ENCODE data around the gene PDE2A.
"Not testable (repeated sequence)": the region's sequence is repeated elsewhere in the genome, so short reads cannot be mapped to it uniquely, and the experiment has no call there.

Gene PDE2A

DNA sequence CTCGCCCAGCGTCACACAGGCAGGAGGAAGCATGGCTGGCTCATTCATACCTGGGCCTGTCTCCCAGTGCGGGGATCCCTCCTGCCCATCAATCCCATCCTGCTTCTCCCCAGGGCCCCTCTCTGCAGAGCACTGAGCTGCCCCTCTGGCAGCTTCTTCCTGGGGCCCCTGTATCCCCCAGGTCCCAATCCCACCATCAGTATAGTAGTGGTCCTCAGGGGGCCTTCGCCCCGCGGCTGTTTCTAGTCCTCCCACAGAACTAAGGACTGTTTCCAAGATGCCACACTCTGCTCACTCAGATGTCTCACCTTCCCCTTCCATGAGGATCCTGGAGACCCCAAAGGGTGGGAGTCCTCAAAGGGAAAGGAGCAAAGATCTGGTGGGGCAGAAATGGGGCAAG, 97.6 kb downstream of the PDE2A start:
- DNase-seq: no peak

DNA sequence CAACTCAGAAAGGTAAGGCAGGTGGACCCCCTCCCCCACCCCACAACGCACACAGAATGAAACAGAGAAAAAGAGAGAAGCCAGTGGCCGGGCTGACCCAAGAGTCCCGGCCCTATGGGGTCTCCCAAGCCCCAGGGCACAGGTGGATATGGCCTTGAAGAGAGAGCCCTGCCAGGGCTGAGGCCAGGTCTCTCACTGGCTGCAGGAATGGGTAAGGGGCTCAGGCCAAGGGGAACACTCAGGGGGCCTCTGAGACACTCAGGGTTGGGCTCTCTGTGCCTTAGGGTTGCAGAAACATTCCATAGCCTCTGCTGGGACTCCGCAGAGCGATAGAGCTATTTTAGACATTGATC, 98.0 kb downstream of the PDE2A start:
- no peak for DNase-seq

DNA sequence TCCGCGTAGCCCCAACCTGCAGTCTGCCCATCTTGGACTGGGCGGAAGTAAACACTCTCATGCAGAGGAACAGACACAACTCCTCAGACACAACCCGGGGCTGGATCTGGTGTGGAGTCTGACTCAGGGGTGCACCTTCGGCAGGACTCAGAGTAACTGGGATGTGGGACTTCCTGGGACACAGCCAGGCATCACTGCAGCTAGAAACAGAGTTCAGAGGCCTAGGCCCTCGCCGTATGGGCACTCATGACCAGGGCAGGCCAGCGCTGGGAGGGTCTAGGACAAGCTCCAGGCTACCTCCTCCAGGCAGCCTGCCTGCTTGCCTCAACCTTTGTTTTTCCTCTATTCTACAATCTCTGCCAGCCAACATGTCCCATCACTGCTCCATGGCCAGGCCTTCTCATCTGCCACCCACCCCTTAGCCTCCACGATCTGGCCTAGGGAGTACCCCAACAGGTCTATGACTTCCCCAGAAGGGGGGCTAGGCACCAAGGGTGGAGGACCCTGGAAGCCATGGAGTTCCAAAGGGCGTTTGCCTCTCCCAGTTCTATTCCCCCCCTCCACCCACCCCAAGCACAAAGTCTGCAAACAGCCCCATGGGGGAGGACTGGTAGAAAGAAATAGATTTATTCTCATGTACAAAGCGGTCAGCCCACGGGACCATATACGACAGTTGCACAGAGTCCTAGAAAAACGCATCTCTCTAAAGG, 98.5 kb downstream of the PDE2A start:
- DNase-seq: no peak

DNA sequence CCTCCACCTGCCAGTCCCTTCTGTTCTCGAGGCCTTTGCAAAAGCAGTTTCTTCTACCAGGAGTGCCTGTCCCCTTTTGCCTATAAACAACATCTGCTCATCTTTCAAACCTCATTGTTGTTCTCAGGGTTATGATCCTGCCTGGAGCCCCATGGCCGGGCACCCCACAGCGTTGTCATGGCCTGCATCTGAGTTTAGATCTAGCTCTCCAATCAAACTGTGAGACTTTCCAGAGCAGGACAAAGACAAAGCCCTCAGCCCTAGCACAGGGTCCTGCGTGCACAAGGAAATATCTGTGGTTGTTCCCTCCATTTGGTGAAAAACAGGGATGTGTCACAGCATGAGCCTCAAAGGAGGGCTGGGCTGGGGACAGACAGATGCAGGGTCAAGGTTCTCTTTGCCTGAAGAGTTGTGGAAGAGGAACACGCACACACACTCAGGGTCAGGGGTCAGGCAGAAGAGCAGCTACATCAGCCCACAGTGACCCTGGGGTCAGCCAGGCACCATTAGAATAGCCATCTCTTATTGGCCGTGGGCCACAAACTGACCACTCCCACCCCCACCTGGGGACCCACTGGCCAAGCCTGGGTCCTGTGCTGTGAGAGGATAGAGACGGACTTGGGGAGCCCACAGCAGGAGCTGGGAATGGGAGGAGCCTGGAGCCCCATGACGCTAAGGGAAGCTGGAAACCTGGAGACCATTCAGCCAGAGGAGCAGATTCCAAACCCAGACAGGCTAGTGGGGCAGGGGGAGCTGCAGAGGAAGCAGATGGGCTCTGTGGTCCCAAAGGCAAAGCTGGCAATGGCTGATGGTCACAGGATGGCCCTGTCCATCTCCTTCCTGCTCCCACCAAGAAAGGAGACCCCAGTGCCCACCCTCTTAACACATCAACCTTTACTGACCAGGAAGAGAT, 99.4 kb downstream of the PDE2A start:
- no peak for DNase-seq

DNA sequence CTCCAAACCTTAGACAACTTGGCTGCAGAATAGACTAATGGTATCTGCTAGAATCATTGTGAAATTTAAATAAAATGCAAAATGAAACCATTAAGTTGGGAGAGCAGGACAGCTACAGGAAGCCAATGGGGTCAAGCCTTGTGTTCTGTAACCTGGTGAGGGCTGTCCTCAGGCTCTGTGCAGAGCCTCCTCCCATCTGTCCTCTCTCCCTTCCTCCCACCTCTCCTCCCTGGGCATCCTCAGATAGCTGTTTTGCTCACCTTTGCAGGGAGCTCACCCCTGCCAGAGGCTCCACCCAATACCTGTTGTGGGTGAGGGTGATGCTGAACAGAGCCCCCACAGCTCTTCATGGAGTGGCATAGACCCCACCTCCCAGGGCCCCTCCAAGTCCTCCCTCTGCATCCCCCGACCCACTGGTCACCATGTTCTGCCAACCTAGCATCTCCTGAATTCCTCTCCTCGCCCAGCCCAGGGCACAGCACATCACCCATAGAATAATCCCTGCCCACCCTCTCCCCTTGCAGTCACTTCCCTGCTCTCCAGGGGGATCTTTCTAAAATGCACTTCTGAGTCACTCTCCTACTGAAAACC, 100.3 kb downstream of the PDE2A start:
- DNase-seq: no peak

DNA sequence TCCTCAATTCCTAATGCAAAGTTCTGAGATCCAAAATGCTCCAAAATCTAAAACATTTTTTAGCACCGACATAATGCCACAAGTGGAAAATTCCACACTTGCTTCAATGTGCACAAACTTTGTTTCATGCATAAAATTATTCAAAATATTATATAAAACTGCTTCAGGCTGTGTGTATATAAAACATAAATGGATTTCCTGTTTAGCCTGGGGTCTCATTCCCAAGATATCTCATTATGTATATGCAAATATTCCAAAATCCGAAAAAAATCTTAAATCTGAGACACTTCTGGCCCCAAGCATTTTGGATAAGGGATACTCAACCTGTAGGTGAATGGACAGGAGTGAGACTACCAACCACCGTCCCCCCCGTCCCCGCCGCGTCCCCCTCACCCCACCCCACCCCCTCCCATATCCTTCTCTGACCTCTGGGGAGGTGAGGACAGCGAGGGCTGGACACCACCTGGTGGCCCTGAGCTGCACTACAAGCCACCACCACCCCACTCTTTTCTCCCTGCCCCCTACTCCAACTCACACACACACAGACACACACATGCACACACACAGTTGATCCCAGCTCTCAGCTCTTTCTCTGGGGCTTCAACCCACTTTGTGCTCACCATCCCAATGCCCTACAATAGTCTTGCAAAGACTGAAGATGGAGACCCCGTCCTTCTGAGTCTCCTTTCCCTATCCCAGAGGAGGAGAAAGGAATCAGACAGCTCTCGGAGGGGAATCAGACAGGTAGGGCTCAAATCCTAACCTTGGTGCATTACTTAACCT, 101.0 kb downstream of the PDE2A start:
- no peak for DNase-seq

DNA sequence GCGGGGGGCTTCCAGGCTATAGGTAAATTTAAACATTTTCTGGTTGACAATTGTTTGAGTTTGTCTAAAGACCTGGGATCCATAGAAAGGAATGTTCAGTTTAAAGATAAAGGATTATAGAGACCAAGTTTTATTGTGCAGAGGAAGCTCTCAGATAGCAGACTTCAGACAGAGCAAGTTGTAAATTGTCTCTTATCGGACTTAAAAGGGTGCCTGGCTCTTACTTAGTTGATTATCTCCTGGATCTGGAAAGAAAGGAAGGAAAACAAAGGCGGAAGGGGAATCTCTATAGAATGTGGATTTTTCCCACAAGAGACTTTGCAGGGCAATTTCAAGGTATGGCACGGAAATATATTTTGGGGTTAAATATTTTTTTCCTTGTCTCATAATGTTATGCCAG, 101.7 kb downstream of the PDE2A start:
- DNase-seq: not testable (repeated sequence)

DNA sequence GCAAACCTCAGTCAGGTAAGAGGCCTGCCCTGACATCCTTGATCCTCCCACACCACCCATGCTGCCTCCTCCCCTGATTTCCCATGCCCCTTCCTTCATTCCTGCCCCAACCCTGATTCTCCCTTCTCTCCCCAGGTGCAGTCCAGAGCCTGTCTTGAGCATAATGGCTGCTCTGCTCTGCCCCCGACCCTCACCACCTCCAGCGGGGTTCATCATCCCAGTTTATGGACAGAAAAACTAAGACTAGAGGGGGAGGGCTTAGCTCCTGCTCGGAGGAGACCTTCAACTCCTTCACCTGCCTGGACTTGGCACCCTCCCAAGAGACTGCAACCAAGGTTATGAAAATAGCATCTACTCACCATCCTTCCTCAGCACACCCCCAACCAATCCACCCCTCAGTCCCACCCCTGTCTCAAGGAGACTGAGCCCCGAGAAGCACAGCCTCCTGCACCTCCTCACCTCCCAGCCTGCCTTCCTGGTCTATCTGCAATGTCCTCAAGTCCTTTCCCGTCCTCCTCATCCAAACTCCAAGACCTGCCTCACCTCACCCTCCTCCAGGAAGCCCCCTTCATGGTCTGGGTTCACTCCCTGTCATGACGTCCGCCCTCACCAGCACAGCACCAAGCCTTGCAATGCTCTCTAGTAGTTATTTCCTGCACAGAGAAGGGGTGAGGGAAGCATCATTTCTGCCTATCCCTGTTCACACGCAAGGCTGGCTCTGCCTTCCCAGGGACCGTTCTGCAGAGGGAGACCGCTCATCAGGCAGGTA, 103.1 kb downstream of the PDE2A start:
- DNase-seq: no peak

DNA sequence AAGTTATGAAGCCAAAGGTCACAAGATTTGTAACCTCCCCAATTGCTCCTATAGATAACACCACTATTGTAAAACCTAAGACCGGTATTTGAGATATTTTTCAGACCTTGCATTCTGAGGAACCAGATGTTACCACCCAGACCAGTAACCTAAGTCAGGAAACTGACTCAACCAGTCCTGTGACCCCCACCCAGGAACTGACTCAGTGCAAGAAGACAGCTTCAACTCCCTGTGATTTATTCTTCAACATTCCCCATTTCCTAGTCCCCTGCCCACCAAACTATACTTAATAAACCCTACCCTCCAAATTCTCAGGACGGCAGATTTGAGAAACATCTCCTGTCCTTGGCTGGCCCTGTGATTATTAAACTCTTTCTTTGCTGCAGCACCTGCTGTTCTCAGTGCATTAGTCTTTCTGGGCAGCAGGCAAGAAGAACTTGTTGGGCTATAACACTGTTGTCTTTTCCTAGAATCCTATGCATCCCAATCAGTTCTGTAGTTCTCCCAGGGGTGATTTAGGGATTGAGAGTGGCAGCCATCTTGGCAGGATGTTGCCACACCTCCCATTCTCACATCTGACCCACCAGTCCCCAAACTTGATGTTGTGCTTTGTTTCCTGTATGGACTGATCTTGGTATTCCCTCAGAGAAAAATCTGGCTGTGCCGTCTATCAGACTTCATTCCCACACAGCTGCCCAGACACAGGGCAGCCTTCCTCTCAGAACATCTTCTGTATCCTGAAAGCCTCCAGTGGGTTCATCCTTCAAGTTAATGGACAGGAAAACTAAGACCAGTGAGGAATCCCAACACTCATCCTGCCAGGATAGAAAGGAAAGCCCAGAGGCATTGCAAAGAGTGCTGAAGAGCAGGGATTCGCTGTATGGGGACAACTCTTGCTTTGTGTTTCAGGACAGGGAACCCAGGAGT, 104.0 kb downstream of the PDE2A start:
- DNase-seq: no peak

DNA sequence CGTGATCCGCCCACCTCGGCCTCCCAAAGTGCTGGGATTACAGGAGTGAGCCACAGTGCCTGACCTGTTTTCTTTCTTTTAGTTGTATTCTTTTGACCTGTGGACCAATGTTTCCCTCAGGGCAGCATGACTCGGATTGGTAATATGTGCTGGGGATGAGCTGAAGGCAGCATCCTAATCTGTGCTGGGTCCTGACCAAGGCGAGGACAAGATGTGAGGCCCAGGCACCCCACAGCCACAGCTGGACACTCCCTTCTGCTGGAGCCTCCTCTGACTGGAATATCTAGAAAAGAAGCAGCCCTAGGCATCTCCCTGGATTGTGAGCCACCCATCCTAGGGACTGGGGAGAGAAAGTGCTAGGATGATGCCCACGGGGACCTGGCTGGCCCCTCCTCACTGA, 105.4 kb downstream of the PDE2A start:
- no peak for DNase-seq

DNA sequence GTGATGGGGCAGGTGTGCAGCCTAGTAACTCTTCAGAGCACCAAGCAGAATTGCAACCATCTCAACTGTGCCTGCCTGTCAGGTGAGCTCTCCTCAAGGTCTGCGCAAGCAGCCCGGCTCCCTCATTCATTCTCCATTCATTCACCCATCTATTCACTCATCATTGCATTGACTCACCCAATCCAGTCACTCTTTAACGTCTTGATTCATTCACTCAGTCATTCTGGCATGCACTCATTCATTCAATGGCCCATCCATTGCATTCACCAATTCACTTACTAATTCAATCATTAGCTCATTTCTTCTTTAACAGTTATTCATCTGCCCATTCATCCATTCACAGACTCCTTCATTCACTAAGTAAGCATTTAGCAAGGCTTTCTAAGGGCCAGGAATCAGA, 111.8 kb downstream of the PDE2A start:
- DNase-seq: no peak

DNA sequence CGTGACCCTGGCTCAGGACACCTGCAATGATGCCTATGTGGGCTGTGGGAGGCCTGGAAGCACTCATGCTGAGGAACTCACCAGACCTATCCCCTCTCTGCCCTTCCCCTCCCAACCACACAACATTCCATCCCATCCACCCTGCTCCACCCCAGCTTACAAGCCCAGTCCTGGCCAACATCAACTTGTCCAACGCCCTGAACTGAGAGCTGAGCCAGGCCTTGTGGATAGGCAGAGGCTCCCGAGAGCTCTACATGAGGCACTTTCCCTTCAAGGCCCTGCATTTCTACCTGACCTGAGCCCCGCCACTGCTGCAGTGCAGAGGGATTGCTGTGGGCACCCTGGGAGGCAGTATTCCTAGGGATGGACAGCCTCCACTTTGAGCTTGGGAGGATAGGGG, 112.4 kb downstream of the PDE2A start:
- no peak for DNase-seq

DNA sequence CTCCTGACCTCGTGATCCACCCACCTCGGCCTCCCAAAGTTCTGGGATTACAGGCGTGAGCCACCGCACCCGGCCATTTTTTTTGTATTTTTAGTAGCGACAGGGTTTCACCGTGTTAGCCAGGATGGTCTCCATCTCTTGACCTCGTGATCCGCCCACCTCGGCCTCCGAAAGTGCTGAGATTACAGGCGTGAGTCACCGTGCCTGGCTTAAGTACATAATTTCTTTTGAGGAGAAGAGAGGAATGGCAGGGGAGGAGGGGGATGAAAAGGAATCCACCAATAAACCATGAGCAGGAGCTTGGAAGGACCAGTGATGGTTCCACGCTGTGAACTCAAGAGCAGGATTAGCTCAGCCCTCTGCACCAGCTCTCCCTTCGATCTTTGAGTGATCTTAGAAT, 113.4 kb downstream of the PDE2A start:
- not testable (repeated sequence) for DNase-seq

DNA sequence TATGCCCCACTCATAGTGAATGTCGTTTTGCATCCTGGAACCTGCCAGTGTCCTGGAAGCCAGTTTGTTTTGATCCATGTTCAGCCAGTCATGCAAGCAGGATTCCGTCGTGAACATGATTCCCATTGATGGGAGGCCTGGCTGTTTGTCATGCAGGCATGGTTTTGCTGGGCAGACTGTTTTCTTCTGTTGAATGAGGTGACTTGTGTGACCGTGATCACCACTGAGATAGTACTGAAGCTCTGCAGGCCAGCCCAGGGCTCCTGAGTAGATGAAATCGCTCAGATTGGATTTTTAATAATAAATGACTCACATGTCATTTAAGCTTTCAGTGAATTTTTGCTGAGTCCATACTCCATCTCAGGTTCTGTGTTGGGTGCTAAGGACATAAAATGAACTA, 117.8 kb downstream of the PDE2A start:
- DNase-seq: no peak

DNA sequence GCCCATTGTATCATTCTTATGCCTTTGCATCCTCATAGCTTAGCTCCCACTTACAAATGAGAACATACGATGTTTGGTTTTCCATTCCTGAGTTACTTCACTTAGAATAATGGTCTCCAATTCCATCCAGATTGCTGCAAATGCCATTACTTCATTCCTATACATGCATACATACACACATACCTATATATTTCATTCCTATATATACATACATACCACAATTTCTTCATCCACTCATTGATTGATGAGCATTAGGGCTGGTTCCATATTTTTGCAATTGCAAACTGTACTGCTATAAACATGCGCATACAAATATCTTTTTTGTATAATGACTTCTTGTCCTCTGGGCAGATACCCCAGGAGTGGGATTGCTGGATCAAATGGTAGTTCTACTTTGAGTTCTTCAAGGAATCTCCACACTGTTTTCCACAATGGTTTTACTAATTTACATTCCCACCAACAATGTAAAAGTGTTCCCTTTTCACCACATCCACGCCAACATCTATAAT, 119.2 kb downstream of the PDE2A start:
- not testable (repeated sequence) for DNase-seq

DNA sequence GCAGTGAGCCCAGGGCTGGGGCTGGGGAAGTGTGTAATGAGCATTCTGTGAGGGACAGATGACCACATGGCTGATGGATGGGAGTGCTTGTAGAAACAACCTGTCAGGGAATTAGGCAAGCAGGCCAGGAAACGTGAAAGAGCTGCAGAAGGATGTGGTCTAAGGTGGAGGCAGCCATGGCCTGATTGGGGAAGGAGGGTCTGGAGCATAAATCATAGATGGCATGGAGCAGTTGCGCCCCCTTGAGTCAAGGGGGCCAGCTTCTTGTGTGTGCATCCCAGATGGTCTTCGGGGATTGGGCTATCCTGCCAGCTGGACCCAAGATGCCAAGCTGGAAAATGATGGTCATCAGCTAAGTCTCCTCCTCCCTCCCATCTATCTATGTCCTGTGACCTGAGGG, 120.5 kb downstream of the PDE2A start:
- no peak for DNase-seq

DNA sequence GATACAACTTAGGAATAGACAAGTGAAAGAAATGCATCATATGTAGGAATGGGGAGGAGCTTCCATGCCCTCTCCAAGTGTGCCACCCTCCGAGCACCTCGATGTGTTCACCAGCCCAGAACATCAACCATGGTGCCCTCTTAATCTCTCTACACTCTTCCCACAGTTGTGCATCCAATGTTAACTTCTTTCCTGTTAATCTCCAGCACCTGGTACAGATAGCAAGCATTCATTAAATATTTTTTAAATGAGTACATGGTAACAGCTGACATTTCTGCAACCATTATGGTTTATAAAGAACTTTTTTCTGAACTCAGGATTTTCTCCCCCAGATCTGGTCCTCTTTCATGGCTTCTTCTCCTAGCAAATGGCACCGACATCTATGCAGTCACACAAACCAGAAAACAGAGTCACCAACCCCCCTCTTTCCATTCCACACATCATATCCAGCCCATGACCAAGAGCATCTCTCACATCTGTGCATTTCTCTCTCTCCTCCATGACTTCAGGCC, 121.8 kb downstream of the PDE2A start:
- DNase-seq: no peak

DNA sequence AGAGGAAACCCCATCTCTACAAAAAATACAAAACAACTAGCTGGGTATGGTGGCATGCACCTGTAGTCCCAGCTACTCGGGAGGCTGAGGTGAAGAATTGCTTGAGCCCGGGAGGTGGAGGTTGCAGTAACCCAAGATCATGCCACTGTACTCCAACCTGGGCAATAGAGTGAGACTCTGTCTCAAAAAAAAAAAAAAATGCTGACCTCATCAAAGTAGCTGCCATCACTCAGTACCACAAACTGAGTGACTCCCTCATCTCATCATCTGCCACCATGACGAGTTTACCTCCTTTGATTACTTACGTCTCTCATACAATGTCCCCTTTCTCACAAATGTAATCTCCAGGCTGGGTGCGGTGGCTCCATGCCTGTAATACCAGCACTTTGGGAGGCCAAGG, 122.7 kb downstream of the PDE2A start:
- no peak for DNase-seq

DNA sequence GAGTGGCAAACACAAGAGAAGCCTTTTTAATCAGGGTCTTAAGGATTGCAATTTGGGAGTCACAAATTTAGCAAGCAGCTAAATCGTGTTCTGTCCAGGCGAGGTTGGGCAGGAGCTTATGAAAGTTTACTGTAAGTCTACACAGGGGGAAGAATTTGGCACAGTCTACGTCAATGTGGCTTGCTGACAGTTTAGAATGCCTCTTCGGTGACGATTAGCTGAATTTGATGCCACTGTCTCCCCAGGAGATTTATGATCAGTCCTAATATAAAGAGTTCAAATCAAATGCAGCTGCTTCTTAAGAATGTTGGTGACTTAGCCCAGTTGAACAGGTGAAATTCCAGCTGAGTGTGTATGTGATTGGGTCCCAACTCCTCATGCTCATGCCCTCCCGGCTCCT, 125.8 kb downstream of the PDE2A start:
- no peak for DNase-seq

DNA sequence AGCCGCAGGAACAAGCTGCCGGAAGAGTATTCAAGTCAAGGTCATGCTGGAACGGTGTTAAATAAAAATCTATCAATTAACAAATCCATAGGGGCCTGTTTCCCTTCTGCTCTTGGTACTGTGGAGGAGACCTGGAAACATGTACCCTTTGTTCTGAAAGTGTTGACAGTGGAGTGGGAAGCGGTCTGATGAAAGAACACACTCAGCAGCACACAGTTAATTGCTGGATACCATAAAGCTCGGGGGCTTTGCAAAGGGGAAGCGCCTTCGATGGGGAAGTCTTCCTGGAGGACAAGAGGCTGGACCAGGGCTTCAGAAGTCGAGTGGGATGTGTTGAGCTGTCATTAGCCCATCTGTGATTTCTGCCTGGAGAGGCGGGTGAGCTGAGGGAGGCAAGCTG, 127.4 kb downstream of the PDE2A start:
- no peak for DNase-seq

Measured in right kidney (tissue), 1 donor.